ENCODE measurements around the gene CCDC167. TPM values are rescaled to one million over a fixed set of nuclear protein-coding genes. Genes with fewer than 3 reads are reported as not detected.

Gene CCDC167
- total RNA-seq, 1 donor from 2014 or later, result 73.1 TPM

DNA sequence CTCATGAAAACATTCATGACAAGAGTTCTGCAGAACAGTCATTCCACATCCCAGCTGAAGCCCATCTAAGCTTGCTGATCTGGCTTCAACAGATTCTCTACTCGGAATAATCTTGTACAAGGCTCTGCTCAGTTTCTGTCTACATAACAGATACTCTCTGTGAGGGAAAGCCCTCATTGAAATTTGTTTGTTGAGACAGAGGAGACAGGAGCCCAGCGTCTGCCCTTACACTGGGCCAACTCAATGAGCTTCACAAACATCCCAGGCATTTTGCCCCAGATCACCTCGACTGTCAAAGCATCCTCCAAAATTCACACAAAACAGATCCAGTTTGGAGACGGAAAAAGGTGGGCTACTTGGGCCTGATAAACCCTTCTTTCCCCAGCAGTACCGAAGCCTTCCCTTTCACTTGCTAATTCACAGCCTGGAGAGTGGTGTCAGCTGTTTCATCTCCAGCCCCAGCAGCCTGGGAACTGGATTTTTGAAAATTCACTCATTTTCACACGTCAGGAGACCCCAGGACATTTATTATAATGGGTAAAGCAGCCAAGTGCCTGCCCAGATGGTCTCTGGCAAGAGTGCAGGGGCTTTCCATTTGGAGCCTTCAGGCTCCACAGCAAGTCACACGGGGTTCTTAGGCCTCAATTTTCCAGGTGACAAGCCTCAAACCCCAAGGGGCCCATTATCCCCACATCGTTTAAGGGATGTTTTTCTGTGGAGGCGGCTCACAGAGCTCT lies 7.3 kb downstream of the CCDC167 start:
- Mint-ChIP-seq H3K36me3 (ENCODE audit: low read depth) (no peaks in the 10 kb centered on the region), H3K27me3 (ENCODE audit: low read depth) (no peaks in the 10 kb centered on the region), H3K4me3 (no peak overlapping the region), H3K27ac (ENCODE audit: unreplicated experiment) (no peak overlapping the region), H3K9me3 (no peaks in the 10 kb centered on the region), H3K4me1 (peaks cover 55% of the 10 kb centered on the region)
- TF ChIP-seq, protein P1, sequence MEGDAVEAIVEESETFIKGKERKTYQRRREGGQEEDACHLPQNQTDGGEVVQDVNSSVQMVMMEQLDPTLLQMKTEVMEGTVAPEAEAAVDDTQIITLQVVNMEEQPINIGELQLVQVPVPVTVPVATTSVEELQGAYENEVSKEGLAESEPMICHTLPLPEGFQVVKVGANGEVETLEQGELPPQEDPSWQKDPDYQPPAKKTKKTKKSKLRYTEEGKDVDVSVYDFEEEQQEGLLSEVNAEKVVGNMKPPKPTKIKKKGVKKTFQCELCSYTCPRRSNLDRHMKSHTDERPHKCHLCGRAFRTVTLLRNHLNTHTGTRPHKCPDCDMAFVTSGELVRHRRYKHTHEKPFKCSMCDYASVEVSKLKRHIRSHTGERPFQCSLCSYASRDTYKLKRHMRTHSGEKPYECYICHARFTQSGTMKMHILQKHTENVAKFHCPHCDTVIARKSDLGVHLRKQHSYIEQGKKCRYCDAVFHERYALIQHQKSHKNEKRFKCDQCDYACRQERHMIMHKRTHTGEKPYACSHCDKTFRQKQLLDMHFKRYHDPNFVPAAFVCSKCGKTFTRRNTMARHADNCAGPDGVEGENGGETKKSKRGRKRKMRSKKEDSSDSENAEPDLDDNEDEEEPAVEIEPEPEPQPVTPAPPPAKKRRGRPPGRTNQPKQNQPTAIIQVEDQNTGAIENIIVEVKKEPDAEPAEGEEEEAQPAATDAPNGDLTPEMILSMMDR (conservative IDR thresholded peaks at IDR 0.05), result no peak
- DNase-seq (ENCODE audit: low read depth, low spot score), result no peak

DNA sequence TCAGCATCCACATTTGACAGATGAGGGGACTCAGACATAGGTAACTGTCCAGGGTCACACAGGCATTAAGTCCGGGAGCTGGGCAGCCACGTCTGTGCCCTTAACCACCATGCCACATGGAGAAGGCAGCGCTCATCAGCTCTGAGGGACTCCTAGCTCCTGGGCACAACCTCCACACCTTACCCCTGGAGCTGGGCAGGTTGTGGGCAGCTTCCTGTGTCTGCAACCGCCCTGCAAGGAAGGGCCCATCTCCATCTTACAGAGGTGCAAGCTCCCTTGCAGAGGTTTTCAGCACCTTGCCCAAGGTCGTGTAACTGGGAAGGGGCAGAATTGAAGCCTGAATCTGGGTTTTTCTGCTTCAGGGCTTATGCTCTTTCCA lies 7.9 kb downstream of the CCDC167 start:
- Mint-ChIP-seq H3K36me3 (ENCODE audit: low read depth) (no peaks in the 10 kb centered on the region), H3K4me3 (no peak overlapping the region), H3K27ac (ENCODE audit: unreplicated experiment) (no peak overlapping the region), H3K27me3 (ENCODE audit: low read depth) (no peaks in the 10 kb centered on the region), H3K9me3 (no peaks in the 10 kb centered on the region), H3K4me1 (peaks cover 50% of the 10 kb centered on the region)
- TF ChIP-seq, protein P1 (conservative IDR thresholded peaks at IDR 0.05), result no peak
- no peak for DNase-seq (ENCODE audit: low read depth, low spot score)

DNA sequence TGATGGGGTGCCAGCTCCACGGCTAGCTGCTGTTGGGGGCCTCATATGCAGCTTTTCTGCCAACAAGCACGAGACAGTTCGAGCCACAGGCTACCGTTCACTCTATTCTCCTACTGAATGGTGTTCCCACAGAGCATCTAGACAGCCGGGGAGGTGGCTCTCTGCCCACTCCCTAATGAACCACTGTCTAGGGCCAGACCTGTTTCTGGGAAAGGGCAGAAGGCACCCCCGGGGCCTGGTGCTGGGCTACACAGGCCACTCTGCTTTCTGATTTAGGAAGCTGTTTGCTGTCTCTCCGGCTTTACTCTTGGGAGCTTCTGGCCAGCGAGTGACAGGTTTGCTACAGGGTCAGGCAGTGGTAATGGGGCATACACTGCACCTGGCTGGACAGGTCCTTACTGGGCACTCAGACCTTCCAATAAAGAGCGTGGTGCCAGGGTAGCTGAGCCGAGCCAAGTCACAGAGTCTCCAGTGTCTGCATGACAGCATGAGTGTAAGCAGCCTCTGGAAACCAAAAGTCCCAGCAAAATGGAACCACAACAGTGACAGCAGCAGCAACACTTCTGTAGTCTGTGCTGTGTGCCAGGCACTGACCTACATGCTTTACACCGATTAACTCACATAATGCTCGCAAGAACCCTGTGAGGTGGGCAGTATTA lies 8.4 kb downstream of the CCDC167 start:
- no peaks in the 10 kb centered on the region for H3K36me3 Mint-ChIP-seq (ENCODE audit: low read depth)
- peaks cover 48% of the 10 kb centered on the region for H3K4me1 Mint-ChIP-seq
- TF ChIP-seq, protein P1 (conservative IDR thresholded peaks at IDR 0.05), result no peak
- no peaks in the 10 kb centered on the region for H3K9me3 Mint-ChIP-seq
- no peak overlapping the region for H3K4me3 Mint-ChIP-seq
- peak overlapping the region; percentile 35 for H3K27ac Mint-ChIP-seq (ENCODE audit: unreplicated experiment)
- DNase-seq (ENCODE audit: low read depth, low spot score), result no peak
- H3K27me3 Mint-ChIP-seq (ENCODE audit: low read depth), result no peaks in the 10 kb centered on the region

DNA sequence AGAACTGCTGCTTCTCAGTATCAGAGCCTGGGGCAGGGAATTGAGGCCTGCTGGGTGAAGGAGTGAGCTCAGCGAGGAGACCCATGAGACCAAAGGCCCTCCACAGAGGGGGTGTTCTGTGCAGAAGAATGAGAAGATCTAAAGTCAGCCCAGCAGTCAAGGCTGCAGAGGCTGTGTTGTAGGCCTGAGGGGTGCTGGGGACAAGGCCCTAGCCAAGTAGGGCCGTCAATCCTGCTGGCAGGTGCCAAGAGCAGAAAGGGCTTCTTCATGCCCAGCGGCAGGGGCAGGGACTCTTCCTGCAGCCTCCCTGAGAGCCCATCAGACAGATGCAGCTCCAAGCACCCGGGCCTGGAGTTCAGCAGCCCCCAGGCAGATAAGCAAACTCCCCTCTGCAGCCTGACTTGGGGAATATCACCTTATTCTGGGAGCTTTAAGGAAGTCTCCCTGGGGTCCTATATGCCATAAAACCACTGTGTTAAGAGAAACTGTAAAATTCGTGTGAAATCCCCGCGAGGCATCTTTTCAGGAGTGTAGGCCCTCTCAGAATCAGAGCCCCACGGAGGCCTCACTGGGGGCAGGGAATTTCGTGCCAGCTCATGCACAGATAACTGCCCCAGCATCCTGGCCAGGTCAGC lies 9.0 kb downstream of the CCDC167 start:
- no peaks in the 10 kb centered on the region for H3K9me3 Mint-ChIP-seq
- no peak for DNase-seq (ENCODE audit: low read depth, low spot score)
- no peaks in the 10 kb centered on the region for H3K36me3 Mint-ChIP-seq (ENCODE audit: low read depth)
- H3K27me3 Mint-ChIP-seq (ENCODE audit: low read depth), result no peaks in the 10 kb centered on the region
- H3K27ac Mint-ChIP-seq (ENCODE audit: unreplicated experiment), result no peak overlapping the region
- peaks cover 45% of the 10 kb centered on the region for H3K4me1 Mint-ChIP-seq
- TF ChIP-seq, protein P1 (conservative IDR thresholded peaks at IDR 0.05), result no peak
- peak overlapping the region; percentile 16 for H3K4me3 Mint-ChIP-seq

DNA sequence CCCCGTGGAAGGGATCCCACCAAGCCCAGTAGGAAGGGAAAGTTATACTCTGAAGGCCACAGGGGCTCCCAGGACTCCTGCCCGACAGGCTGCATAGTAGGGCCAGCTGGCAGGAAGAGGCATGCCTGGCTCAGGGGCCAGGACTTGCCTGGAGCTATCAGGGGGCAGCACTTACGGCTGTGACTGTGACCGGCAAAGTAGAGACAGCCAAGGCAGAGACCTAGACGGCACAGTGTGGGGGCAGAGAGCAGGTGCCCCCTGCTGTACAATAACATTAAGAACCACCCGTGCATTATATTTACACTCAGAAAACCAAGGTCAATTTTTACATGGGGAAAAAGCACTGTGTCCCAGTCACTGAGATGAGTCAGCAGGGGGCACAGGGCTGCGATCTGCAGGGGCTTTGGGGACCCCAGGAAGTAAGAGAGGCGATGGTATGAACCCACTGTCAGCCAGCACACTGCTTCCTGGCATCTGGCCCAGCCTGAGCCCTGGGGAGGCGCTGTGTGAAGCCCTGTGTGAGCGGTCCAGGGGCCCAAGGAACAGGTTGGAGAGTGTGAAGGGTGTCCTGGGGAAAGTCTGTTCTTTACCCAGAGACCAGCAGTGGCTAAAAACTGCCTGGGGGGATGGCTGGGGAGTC lies 9.9 kb downstream of the CCDC167 start:
- no peak overlapping the region for H3K4me3 Mint-ChIP-seq
- H3K36me3 Mint-ChIP-seq (ENCODE audit: low read depth), result no peaks in the 10 kb centered on the region
- no peaks in the 10 kb centered on the region for H3K27me3 Mint-ChIP-seq (ENCODE audit: low read depth)
- no peak overlapping the region for H3K27ac Mint-ChIP-seq (ENCODE audit: unreplicated experiment)
- DNase-seq (ENCODE audit: low read depth, low spot score), result no peak
- H3K4me1 Mint-ChIP-seq, result peaks cover 40% of the 10 kb centered on the region
- H3K9me3 Mint-ChIP-seq, result no peaks in the 10 kb centered on the region
- TF ChIP-seq, protein P1 (conservative IDR thresholded peaks at IDR 0.05), result no peak
